K562 (cell line): ENCODE data around the gene ZNF529. TPM values are rescaled to one million over a fixed set of nuclear protein-coding genes. Genes with fewer than 3 reads are reported as not detected.

ENCODE experiments used
- ATAC-seq: fragments of 200-7000 bp; cut with Tn5 transposase; 3 replicates; pipeline ENCODE4 v1.9.1; 2020; ENCODE audit warnings: moderate library complexity
- BruUV-seq: library from RNA; stranded (reverse); fragments of 400-500 nt; replicated peaks from 2 replicates; lab custom pipeline; 2021; lab: Mats Ljungman, UMichigan
- CTCF ChIA-PET: fragments of 300-600 bp; formaldehyde crosslinking; extraction: SDS; loops from one replicate; lab custom pipeline; 2021; ENCODE audit warnings: low intra/inter-chr PET ratio; lab: Yijun Ruan, JAX
- POLR2A ChIA-PET: fragments of 300-600, 350-650 bp; sonication (Branson Sonifier 250); formaldehyde crosslinking; extraction: SDS; loops from one replicate; lab custom pipeline; 2021; ENCODE audit warnings: antibody characterized with exemption, inconsistent platforms; lab: Yijun Ruan, JAX
- DNase-seq, 4 experiments: peaks; one replicate each; pipeline versions ENCODE4 v3.0.0 to v3.0.0-alpha.2; 2011 to 2018; ENCODE audit warnings: low spot score in 3 of 4, mixed read lengths in 3 of 4; ENCODE audit errors: extremely low read depth in 1 of 4
- FAIRE-seq: peaks from 2 replicates; lab custom pipeline; 2011; peaks lifted over from hg19 to GRCh38; lab: Jason Lieb, UNC
- H2AFZ ChIP-seq: 2 replicates; pipeline ENCODE4 v1.6.0; 2011; ENCODE audit warnings: low read depth, low read length, control low read depth, inconsistent platforms
- H3K27ac ChIP-seq: fragments of 200-600 bp; 3 replicates; pipeline ENCODE4 v1.8.0; 2011; ENCODE audit warnings: low read depth, mild to moderate bottlenecking, control low read depth, inconsistent platforms, low read length, moderate library complexity, mixed read lengths; ENCODE audit errors: extremely low read depth
- H3K27me3 ChIP-seq, 2 experiments: fragments of 300-600 bp in 1 of 2; 2 replicates in 1 of 2; 3 replicates in 1 of 2; pipeline versions ENCODE4 v1.6.0 to v1.8.0; 2011; ENCODE audit warnings: inconsistent platforms in 2 of 2, low read length in 2 of 2, mild to moderate bottlenecking in 1 of 2, mixed read lengths in 1 of 2, moderate library complexity in 1 of 2; ENCODE audit not compliant: control insufficient read depth in 2 of 2, insufficient read depth in 2 of 2
- H3K36me3 ChIP-seq: fragments of 300-600 bp; 3 replicates; pipeline ENCODE4 v1.8.0; 2011; ENCODE audit warnings: mild to moderate bottlenecking, low read length, inconsistent platforms; ENCODE audit not compliant: control insufficient read depth, insufficient read depth
- H3K4me1 ChIP-seq, 2 experiments: fragments of 200-600 bp in 1 of 2; replicated peaks in 1 of 2; 2 replicates in 1 of 2; 3 replicates in 1 of 2; pipeline versions ENCODE4 v1.5.1 to v1.8.0; 2011; ENCODE audit warnings: inconsistent platforms in 2 of 2, low read length in 2 of 2, mild to moderate bottlenecking in 1 of 2, mixed read lengths in 1 of 2, moderate library complexity in 1 of 2; ENCODE audit not compliant: control insufficient read depth in 2 of 2, insufficient read depth in 2 of 2
- H3K4me2 ChIP-seq: 2 replicates; pipeline ENCODE4 v1.6.1; 2011; ENCODE audit warnings: low read length, control low read depth, inconsistent platforms, mixed read lengths; ENCODE audit not compliant: insufficient read depth
- H3K4me3 ChIP-seq: fragments of 200-600 bp; sonication (generic), shearing (Covaris generic); 2 replicates; pipeline ENCODE4 v1.5.1; 2016; ENCODE audit warnings: control low read depth, inconsistent platforms
- H3K79me2 ChIP-seq: fragments of 200-600 bp; 3 replicates; pipeline ENCODE4 v1.8.0; 2011; ENCODE audit warnings: low read length, inconsistent platforms; ENCODE audit not compliant: control insufficient read depth, insufficient read depth
- H3K9ac ChIP-seq, 2 experiments: 2 replicates each; pipeline versions ENCODE4 v1.6.0 to v1.6.1; 2011; ENCODE audit warnings: low read depth in 2 of 2, low read length in 2 of 2, control low read depth in 1 of 2, inconsistent platforms in 1 of 2, mild to moderate bottlenecking in 1 of 2, mixed read lengths in 1 of 2; ENCODE audit not compliant: insufficient read depth in 1 of 2
- H3K9me1 ChIP-seq: one replicate; pipeline ENCODE4 v1.6.0; 2011; ENCODE audit warnings: inconsistent platforms, mild to moderate bottlenecking, low read length, moderate library complexity; ENCODE audit not compliant: control insufficient read depth, insufficient read depth
- H3K9me3 ChIP-seq: replicated peaks from 2 replicates; pipeline ENCODE4 v1.5.1; 2011; ENCODE audit warnings: low read depth, low read length, inconsistent platforms; ENCODE audit not compliant: control insufficient read depth, insufficient read depth
- H4K20me1 ChIP-seq: replicated peaks from 2 replicates; pipeline ENCODE4 v1.6.1; 2011; ENCODE audit warnings: low read length, inconsistent platforms, mixed read lengths; ENCODE audit not compliant: control insufficient read depth, insufficient read depth
- ARID3A ChIP-seq: IDR thresholded peaks from 2 replicates; pipeline ENCODE4 v1.6.1; 2012; ENCODE audit warnings: low read depth, low read length, improper control_type of control experiment, borderline replicate concordance
- CXXC5 ChIP-seq: fragments of 250-450 bp; sonication (Bioruptor Pico); IDR thresholded peaks from 2 replicates; pipeline ENCODE4 v1.8.0; 2022; ENCODE audit warnings: inconsistent platforms, mild to moderate bottlenecking, moderate library complexity
- E2F4 ChIP-seq: sonication (generic); formaldehyde crosslinking; IDR thresholded peaks from 2 replicates; pipeline ENCODE4 v1.8.0; 2022; ENCODE audit warnings: mild to moderate bottlenecking, low read depth, missing genetic modification reagents
- EHMT2 ChIP-seq: fragments of 450-650 bp; IDR thresholded peaks from 2 replicates; pipeline ENCODE4 v1.6.1; 2018; ENCODE audit warnings: antibody characterized with exemption
- HOMEZ ChIP-seq: fragments of 250-450 bp; sonication (Bioruptor Pico); IDR thresholded peaks from 2 replicates; pipeline ENCODE4 v1.4.0; 2020; ENCODE audit warnings: mild to moderate bottlenecking, moderate library complexity
- MECOM ChIP-seq: fragments of 250-450 bp; sonication (Bioruptor Pico); IDR thresholded peaks from 2 replicates; pipeline ENCODE4 v1.8.0; 2022; ENCODE audit warnings: inconsistent platforms
- NBN ChIP-seq: fragments of 450-650 bp; IDR thresholded peaks from 2 replicates; pipeline ENCODE4 v1.6.1; 2016; ENCODE audit warnings: low read depth, mild to moderate bottlenecking
- NCOA1 ChIP-seq: fragments of 450-650 bp; IDR thresholded peaks from 2 replicates; pipeline ENCODE4 v1.6.1; 2016; ENCODE audit warnings: low read depth
- PATZ1 ChIP-seq: fragments of 250-450 bp; sonication (Bioruptor Pico); IDR thresholded peaks from 2 replicates; pipeline ENCODE4 v1.5.0; 2020; ENCODE audit warnings: mild to moderate bottlenecking, borderline replicate concordance
- PRMT5 ChIP-seq: sonication (generic); formaldehyde crosslinking; IDR thresholded peaks from 2 replicates; pipeline ENCODE4 v1.5.0; 2020; ENCODE audit warnings: missing genetic modification reagents
- TFAP4 ChIP-seq: sonication (generic); formaldehyde crosslinking; IDR thresholded peaks from 2 replicates; pipeline ENCODE4 v1.8.0; 2022; ENCODE audit warnings: missing genetic modification reagents, mild to moderate bottlenecking, moderate library complexity, borderline replicate concordance
- XRCC5 ChIP-seq: fragments of 200-400 bp; formaldehyde crosslinking; IDR thresholded peaks from 2 replicates; pipeline ENCODE4 v1.6.1; 2017; ENCODE audit warnings: low read depth, mild to moderate bottlenecking, low read length
- ZNF253 ChIP-seq: fragments of 250-450 bp; sonication (Bioruptor Pico); conservative IDR thresholded peaks from 2 replicates; pipeline ENCODE4 v1.6.1; 2021; ENCODE audit warnings: mild to moderate bottlenecking
- ZNF561 ChIP-seq: fragments of 450-650 bp; formaldehyde crosslinking; conservative IDR thresholded peaks from 2 replicates; pipeline ENCODE4 v1.4.0; 2020; ENCODE audit warnings: mild to moderate bottlenecking, moderate library complexity
- WGBS: fragments of 100-300 bp; shearing (Covaris generic); methylation state at CpG from one replicate; pipeline ENCODE4 v1.1.6; 2016; ENCODE audit warnings: low coverage, mixed read lengths; ENCODE audit not compliant: insufficient coverage; ENCODE audit errors: missing lambda C conversion rate; 5-methylcytosine and 5-hydroxymethylcytosine counted together
- in situ Hi-C: fragments of 300-500 bp; cut with MboI; formaldehyde crosslinking; loops from 4 replicates; pipeline ENCODE4 v1.15.0; 2018; ENCODE audit warnings: inconsistent platforms, mixed read lengths
- intact Hi-C: fragments of 100-400 bp; cut with micrococcal nuclease; formaldehyde crosslinking; loops from 2 replicates; pipeline ENCODE4 v1.14.2; 2022
- polyA plus RNA-seq, 8 experiments: library from polyadenylated mRNA; depleted of rRNA in 4 of 8; stranded (reverse) in 5 of 8; unstranded in 3 of 8; fragments of >200 nt; fragmentation: Nextera tagmentation in 2 of 8; fragmentation: Illumina TruSeq in 1 of 8; extraction: Ambion mirVana in 2 of 8; extraction: Trizol in 1 of 8; gene quantifications; 2 replicates each; pipeline versions ENCODE4 v1.2.1 to v1.2.3, GENCODE V29; 2011 to 2014; ENCODE audit warnings: inconsistent platforms in 1 of 8, missing spikeins in 1 of 8
- total RNA-seq, 7 experiments: library from RNA; depleted of rRNA in 6 of 7; stranded (reverse); fragments of >200 nt in 6 of 7; fragmentation: Illumina TruSeq in 2 of 7; extraction: Trizol in 2 of 7; gene quantifications; 2 replicates each; pipeline versions ENCODE4 v1.2.1 to v1.2.3, GENCODE V29; 2011 to 2021; ENCODE audit warnings: low replicate concordance in 1 of 7

ZNF529 gene
- total and polyA plus RNA-seq, 9 of the 15 experiments (the other 6 are each of a cell fraction or from before 2014, with no cell fraction given) = 2.4 to 12.6 (median 6.3) TPM

- H3K4me3 ChIP-seq = peak overlapping the region; percentile 72
- H3K36me3 ChIP-seq = peaks cover 9% of the 10 kb centered on the region; the same call in 2 of the 3 replicates
- in situ Hi-C loops (no loop called here), intact Hi-C loops (loop anchor here (1.0 kb wide), 1 partner anchor 44 kb away; the partner anchor contains the start of gene ZNF529)
- ChIA-PET POLR2A (interaction anchor here (0.9 to 2.3 kb wide), 7 partner anchors 12 to 244 kb away, joined by 3 to 10 read pairs (median 4); partner anchors contain the start of genes ZNF529, ZNF566 and ZNF850), CTCF (no interaction called here)
- no peaks in the 10 kb centered on the region for H3K27me3 ChIP-seq
- H3K27ac ChIP-seq = peak overlapping the region; percentile 99
- ATAC-seq = peak; percentile 48
- WGBS = 13% methylated on average over 12 of the region's 12 CpGs
- H3K79me2 ChIP-seq = peaks cover 29% of the 10 kb centered on the region
- TSS peak; percentile 86 for BruUV-seq
- H4K20me1 ChIP-seq = no peaks in the 10 kb centered on the region
- peak overlapping the region; percentile 100 for H2AFZ ChIP-seq
- peak; percentile 18 to 52 (median 44) for DNase-seq
- no peak for FAIRE-seq
- H3K9me1 ChIP-seq = no peaks in the 10 kb centered on the region
- no peaks in the 10 kb centered on the region; the same call in 1 of the 2 replicates for H3K9me3 ChIP-seq
- peak overlapping the region; percentile 94 to 97 for H3K9ac ChIP-seq
- H3K4me2 ChIP-seq = peak overlapping the region; percentile 99
- H3K4me1 ChIP-seq = peaks cover 3 to 4% of the 10 kb centered on the region in 2 experiments; a peak in 3 of 5 replicates
- TF ChIP-seq NBN (peak; percentile 12; the same call in 1 of the 2 replicates), NCOA1 (0 out of 2 replicates have a peak, but pooled peaks have one; percentile 6), HOMEZ (CRISPR knock-in tag) (0 out of 2 replicates have a peak, but pooled peaks have one; percentile 64), E2F4 (CRISPR knock-in tag) (0 out of 2 replicates have a peak, but pooled peaks have one; percentile 38), MECOM (CRISPR knock-in tag) (no peak), PRMT5 (CRISPR knock-in tag) (no peak), PATZ1 (CRISPR knock-in tag) (no peak), ARID3A (no peak), ZNF561 (no peak), CXXC5 (CRISPR knock-in tag) (no peak), XRCC5 (no peak), TFAP4 (CRISPR knock-in tag) (no peak), EHMT2 (0 out of 2 replicates have a peak, but pooled peaks have one; percentile 10), ZNF253 (CRISPR knock-in tag) (no peak)
Measured at GRCh38 chr19:36528921-36529518, 44.1 kb downstream of the ZNF529 start.
